ENCODE measurements around the gene DACH1. TPM values are rescaled to one million over a fixed set of nuclear protein-coding genes. Genes with fewer than 3 reads are reported as not detected.

DACH1 gene
- total and polyA plus RNA-seq, 2 donors from 2014 or later, result 5.3 to 10.4 TPM

GRCh38 chr13:71875823-71876222, 8.8 kb upstream of the DACH1 start:
- H3K9ac ChIP-seq (ENCODE audit: low read length in 3 of 3), result no peak overlapping the region
- no peak overlapping the region for H3K4me3 ChIP-seq (ENCODE audit: low read length in 3 of 3)
- H3K36me3 ChIP-seq (ENCODE audit: control insufficient read depth in 2 of 3, insufficient read depth in 3 of 3, low read length in 3 of 3), result no peaks in the 10 kb centered on the region
- H3K4me1 ChIP-seq (ENCODE audit: control insufficient read depth in 2 of 3, insufficient read depth in 2 of 3, low read depth in 1 of 3, low read length in 3 of 3), result peaks cover 0 to 4% (median 4%) of the 10 kb centered on the region in 3 donors
- FAIRE-seq (no peak), DNase-seq (no peak)
- no peak overlapping the region for H3K27ac ChIP-seq (ENCODE audit: low read depth in 2 of 2, low read length in 2 of 2)
- no peaks in the 10 kb centered on the region for H3K9me3 ChIP-seq (ENCODE audit: control insufficient read depth in 2 of 3, insufficient read depth in 1 of 3, low read length in 3 of 3)
- intact Hi-C loops (cut with DNase I), result no loop called here
- no peaks in the 10 kb centered on the region for H3K27me3 ChIP-seq (ENCODE audit: control insufficient read depth, insufficient read depth, low read length)
- TF ChIP-seq, protein P1, sequence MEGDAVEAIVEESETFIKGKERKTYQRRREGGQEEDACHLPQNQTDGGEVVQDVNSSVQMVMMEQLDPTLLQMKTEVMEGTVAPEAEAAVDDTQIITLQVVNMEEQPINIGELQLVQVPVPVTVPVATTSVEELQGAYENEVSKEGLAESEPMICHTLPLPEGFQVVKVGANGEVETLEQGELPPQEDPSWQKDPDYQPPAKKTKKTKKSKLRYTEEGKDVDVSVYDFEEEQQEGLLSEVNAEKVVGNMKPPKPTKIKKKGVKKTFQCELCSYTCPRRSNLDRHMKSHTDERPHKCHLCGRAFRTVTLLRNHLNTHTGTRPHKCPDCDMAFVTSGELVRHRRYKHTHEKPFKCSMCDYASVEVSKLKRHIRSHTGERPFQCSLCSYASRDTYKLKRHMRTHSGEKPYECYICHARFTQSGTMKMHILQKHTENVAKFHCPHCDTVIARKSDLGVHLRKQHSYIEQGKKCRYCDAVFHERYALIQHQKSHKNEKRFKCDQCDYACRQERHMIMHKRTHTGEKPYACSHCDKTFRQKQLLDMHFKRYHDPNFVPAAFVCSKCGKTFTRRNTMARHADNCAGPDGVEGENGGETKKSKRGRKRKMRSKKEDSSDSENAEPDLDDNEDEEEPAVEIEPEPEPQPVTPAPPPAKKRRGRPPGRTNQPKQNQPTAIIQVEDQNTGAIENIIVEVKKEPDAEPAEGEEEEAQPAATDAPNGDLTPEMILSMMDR (IDR thresholded peaks at IDR 0.05; ENCODE audit: borderline replicate concordance, extremely low read depth, insufficient read depth), result no peak

DNA sequence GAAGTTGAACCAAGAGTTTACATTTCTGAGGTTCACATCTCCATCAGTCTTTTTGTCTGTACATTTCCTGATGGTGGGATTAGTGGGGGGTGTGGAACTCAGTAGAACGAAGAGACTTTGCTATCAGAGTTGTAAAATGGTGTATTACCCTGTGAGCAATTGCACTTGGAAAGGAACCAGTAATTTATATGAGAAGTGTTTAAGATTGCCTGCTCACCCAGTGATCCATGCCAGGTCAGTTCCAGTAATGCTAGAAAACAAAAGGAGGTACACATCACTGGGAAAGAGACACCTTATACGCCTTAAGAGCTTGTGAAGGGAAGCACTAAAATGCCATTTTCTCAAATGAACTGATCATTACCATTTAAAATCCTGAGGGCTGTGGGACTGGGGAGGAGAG, 7.5 kb upstream of the DACH1 start:
- no peak for FAIRE-seq
- Histone ChIP-seq H3K27me3 (ENCODE audit: control insufficient read depth, insufficient read depth, low read length) (no peaks in the 10 kb centered on the region), H3K4me1 (ENCODE audit: control insufficient read depth in 2 of 3, insufficient read depth in 2 of 3, low read depth in 1 of 3, low read length in 3 of 3) (peaks cover 0 to 4% (median 4%) of the 10 kb centered on the region in 3 donors), H3K27ac (ENCODE audit: low read depth in 2 of 2, low read length in 2 of 2) (no peak overlapping the region), H3K9ac (ENCODE audit: low read length in 3 of 3) (no peak overlapping the region), H3K36me3 (ENCODE audit: control insufficient read depth in 2 of 3, insufficient read depth in 3 of 3, low read length in 3 of 3) (no peaks in the 10 kb centered on the region), H3K4me3 (ENCODE audit: low read length in 3 of 3) (no peak overlapping the region), H3K9me3 (ENCODE audit: control insufficient read depth in 2 of 3, insufficient read depth in 1 of 3, low read length in 3 of 3) (no peaks in the 10 kb centered on the region)
- peak in 3 of 5 donors; percentile 53 to 88 (median 80) for DNase-seq
- intact Hi-C loops (cut with DNase I), result no loop called here
- TF ChIP-seq, protein P1 (IDR thresholded peaks at IDR 0.05; ENCODE audit: borderline replicate concordance, extremely low read depth, insufficient read depth), result no peak

DNA sequence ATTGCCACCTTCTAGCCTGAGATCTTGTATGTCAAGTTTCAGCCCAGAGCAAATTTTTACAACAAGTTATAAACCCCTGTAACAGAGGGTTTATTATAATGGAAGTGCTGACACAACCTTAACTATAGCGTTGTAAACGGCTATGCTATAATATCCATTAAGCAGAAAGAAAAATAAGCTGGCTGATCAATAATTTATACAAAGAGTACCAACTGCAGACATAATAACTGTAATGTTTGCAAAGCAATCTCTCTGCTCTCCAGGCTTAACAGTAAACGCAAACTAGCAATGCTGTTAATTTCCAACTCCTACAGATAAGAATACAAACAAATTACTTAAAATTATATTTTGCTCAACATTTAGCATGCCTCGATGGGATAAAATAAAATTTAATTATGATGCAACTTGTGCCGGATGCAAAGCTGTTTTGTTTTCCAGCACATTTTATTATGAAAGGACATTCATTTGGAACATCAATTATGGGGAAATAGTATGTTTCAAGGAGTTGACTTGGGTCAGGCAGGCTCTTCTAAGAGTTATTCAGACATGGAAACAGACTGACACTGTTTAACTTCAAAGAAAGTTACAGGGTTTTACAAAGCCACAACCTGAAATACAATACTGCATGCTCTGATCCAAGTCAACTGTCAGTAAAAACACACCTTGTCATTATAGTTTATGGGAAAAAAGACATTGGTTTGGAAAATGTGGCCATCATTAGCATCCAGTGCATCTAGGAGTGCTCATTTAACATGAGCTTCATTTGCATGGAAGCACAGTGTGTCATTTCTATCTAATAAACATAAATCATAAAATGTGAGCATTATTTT, 6.6 kb upstream of the DACH1 start:
- Histone ChIP-seq H3K4me1 (ENCODE audit: control insufficient read depth in 2 of 3, insufficient read depth in 2 of 3, low read depth in 1 of 3, low read length in 3 of 3) (no peaks in the 10 kb centered on the region), H3K4me3 (ENCODE audit: low read length in 3 of 3) (no peak overlapping the region), H3K9me3 (ENCODE audit: control insufficient read depth in 2 of 3, insufficient read depth in 1 of 3, low read length in 3 of 3) (no peaks in the 10 kb centered on the region), H3K36me3 (ENCODE audit: control insufficient read depth in 2 of 3, insufficient read depth in 3 of 3, low read length in 3 of 3) (no peaks in the 10 kb centered on the region), H3K27ac (ENCODE audit: low read depth in 2 of 2, low read length in 2 of 2) (no peak overlapping the region), H3K27me3 (ENCODE audit: control insufficient read depth, insufficient read depth, low read length) (no peaks in the 10 kb centered on the region), H3K9ac (ENCODE audit: low read length in 3 of 3) (no peak overlapping the region)
- FAIRE-seq (no peak), DNase-seq (peak in 2 of 5 donors; percentile 64 to 77)
- TF ChIP-seq, protein P1 (IDR thresholded peaks at IDR 0.05; ENCODE audit: borderline replicate concordance, extremely low read depth, insufficient read depth), result no peak
- intact Hi-C loops (cut with DNase I), result no loop called here
